Common myeloid progenitor, CD34-positive (primary cell): Measurements from ENCODE around the gene DHRS7.
A peak's percentile ranks its signal among the peaks of the same experiment; 100 is the strongest.
"Not testable (repeated sequence)": the region's sequence is repeated elsewhere in the genome, so short reads cannot be mapped to it uniquely, and the experiment has no call there.

ENCODE experiments used
- CTCF ChIA-PET: fragments of 350-600 bp; sonication (Branson Sonifier 250); formaldehyde crosslinking; loops from one replicate; lab custom pipeline; 2021; ENCODE audit warnings: antibody characterized with exemption; lab: Charles Lee
- POLR2A ChIA-PET: fragments of 350-600 bp; sonication (Branson Sonifier 250); formaldehyde crosslinking; loops from one replicate; lab custom pipeline; 2021; ENCODE audit warnings: antibody characterized with exemption; lab: Charles Lee
- DNase-seq, 3 donors: peaks; one replicate each; pipeline versions ENCODE4 v3.0.0 to v3.0.0-alpha.2; 2013
- H3K27ac ChIP-seq, 2 experiments: 1 replicate in 1 of 2; 2 replicates in 1 of 2; pipeline ENCODE4 v1.7.0; 2013; ENCODE audit warnings: inconsistent platforms in 2 of 2, low read length in 2 of 2, mild to moderate bottlenecking in 2 of 2, low read depth in 1 of 2, moderate library complexity in 1 of 2; ENCODE audit not compliant: severe bottlenecking in 2 of 2, insufficient read depth in 1 of 2, poor library complexity in 1 of 2
- H3K27me3 ChIP-seq, 5 experiments: replicated peaks in 2 of 5; 1 replicate in 3 of 5; 2 replicates in 2 of 5; pipeline versions ENCODE4 v1.6.1 to v1.7.0; 2013; ENCODE audit warnings: low read length in 4 of 5, mild to moderate bottlenecking in 2 of 5, moderate library complexity in 2 of 5, inconsistent platforms in 1 of 5; ENCODE audit not compliant: insufficient read depth in 5 of 5, control insufficient read depth in 4 of 5
- H3K36me3 ChIP-seq, 4 experiments: 1 replicate in 2 of 4; 2 replicates in 2 of 4; pipeline versions ENCODE4 v1.6.1 to v1.7.0; 2013; ENCODE audit warnings: low read length in 3 of 4, control low read depth in 1 of 4, mild to moderate bottlenecking in 1 of 4; ENCODE audit not compliant: control insufficient read depth in 4 of 4, insufficient read depth in 4 of 4
- H3K4me1 ChIP-seq, 4 experiments: 1 replicate in 3 of 4; 2 replicates in 1 of 4; pipeline versions ENCODE4 v1.6.1 to v1.7.1; 2013; ENCODE audit warnings: low read length in 3 of 4, mild to moderate bottlenecking in 3 of 4, control low read depth in 1 of 4, inconsistent platforms in 1 of 4, moderate library complexity in 1 of 4; ENCODE audit not compliant: control insufficient read depth in 4 of 4, insufficient read depth in 4 of 4; ENCODE audit errors: control extremely low read depth in 1 of 4
- H3K4me3 ChIP-seq, 7 experiments: 1 replicate in 4 of 7; 2 replicates in 3 of 7; pipeline versions ENCODE4 v1.5.1 to v1.7.0; 2013; ENCODE audit warnings: mild to moderate bottlenecking in 7 of 7, low read length in 6 of 7, moderate library complexity in 6 of 7, inconsistent platforms in 2 of 7, low read depth in 2 of 7, control low read depth in 1 of 7; ENCODE audit not compliant: insufficient read depth in 4 of 7, control insufficient read depth in 1 of 7; ENCODE audit errors: extremely low read depth in 1 of 7
- H3K9me3 ChIP-seq, 5 experiments: 1 replicate in 4 of 5; 2 replicates in 1 of 5; pipeline versions ENCODE4 v1.6.1 to v1.7.1; 2013; ENCODE audit warnings: low read length in 4 of 5, mild to moderate bottlenecking in 2 of 5, inconsistent platforms in 1 of 5, low read depth in 1 of 5, moderate library complexity in 1 of 5; ENCODE audit not compliant: control insufficient read depth in 4 of 5, insufficient read depth in 2 of 5; ENCODE audit errors: control extremely low read depth in 1 of 5
- WGBS: methylation state at CpG from one replicate; pipeline ENCODE4 v1.1.5; 2013; ENCODE audit not compliant: insufficient coverage; 5-methylcytosine and 5-hydroxymethylcytosine counted together

The DHRS7 gene

GRCh38 chr14:60111732-60112131, 53.5 kb downstream of the DHRS7 start:
- H3K27me3 ChIP-seq: no peaks in the 10 kb centered on the region
- no CpG with 5 or more reads among the region's 2 CpGs for WGBS
- H3K9me3 ChIP-seq: no peaks in the 10 kb centered on the region
- CTCF ChIA-PET: no interaction called here
- no peak overlapping the region for H3K27ac ChIP-seq
- H3K36me3 ChIP-seq: peaks cover 2 to 41% (median 22%) of the 10 kb centered on the region in 4 experiments
- H3K4me1 ChIP-seq: peaks cover 0 to 17% (median 0%) of the 10 kb centered on the region in 4 experiments
- no peak for DNase-seq
- no peak overlapping the region for H3K4me3 ChIP-seq
- POLR2A ChIA-PET: no interaction called here

GRCh38 chr14:60107477-60107876, 57.7 kb downstream of the DHRS7 start:
- DNase-seq: no peak
- no peaks in the 10 kb centered on the region for H3K9me3 ChIP-seq
- H3K27ac ChIP-seq: no peak overlapping the region
- H3K36me3 ChIP-seq: peaks cover 3 to 31% (median 11%) of the 10 kb centered on the region in 4 experiments
- ChIA-PET POLR2A (no interaction called here), CTCF (interaction anchor here (1.7 kb wide), 1 partner anchor 19 kb away, joined by 3 read pairs; no protein-coding TSS in a partner anchor)
- H3K4me1 ChIP-seq: peaks cover 0 to 17% (median 0%) of the 10 kb centered on the region in 4 experiments
- no peaks in the 10 kb centered on the region for H3K27me3 ChIP-seq
- 97% methylated on average over 3 of the region's 4 CpGs for WGBS
- H3K4me3 ChIP-seq: no peak overlapping the region

GRCh38 chr14:60106339-60106738, 58.9 kb downstream of the DHRS7 start:
- peaks cover 3 to 29% (median 11%) of the 10 kb centered on the region in 4 experiments for H3K36me3 ChIP-seq
- CTCF ChIA-PET: interaction anchor here (1.7 kb wide), 1 partner anchor 20 kb away, joined by 3 read pairs; no protein-coding TSS in a partner anchor
- no peak overlapping the region for H3K27ac ChIP-seq
- peaks cover 0 to 17% (median 0%) of the 10 kb centered on the region in 4 experiments for H3K4me1 ChIP-seq
- H3K4me3 ChIP-seq: no peak overlapping the region
- 33% methylated on average over 1 of the region's 2 CpGs for WGBS
- DNase-seq: peak in 2 of 3 donors; percentile 29 to 69
- POLR2A ChIA-PET: no interaction called here
- no peaks in the 10 kb centered on the region for H3K27me3 ChIP-seq
- H3K9me3 ChIP-seq: no peaks in the 10 kb centered on the region

GRCh38 chr14:60102389-60102788, 62.8 kb downstream of the DHRS7 start:
- Histone ChIP-seq H3K4me3 (no peak overlapping the region), H3K4me1 (no peaks in the 10 kb centered on the region), H3K27me3 (no peaks in the 10 kb centered on the region), H3K27ac (no peak overlapping the region), H3K9me3 (no peaks in the 10 kb centered on the region), H3K36me3 (peaks cover 2 to 19% (median 9%) of the 10 kb centered on the region in 4 experiments)
- DNase-seq: no peak
- POLR2A ChIA-PET: no interaction called here
- no CpG with 5 or more reads among the region's 2 CpGs for WGBS
- CTCF ChIA-PET: no interaction called here

- ChIA-PET POLR2A (no interaction called here), CTCF (no interaction called here)
- no CpG with 5 or more reads among the region's 1 CpG for WGBS
Observed at GRCh38 chr14:60101786-60102185, 63.4 kb downstream of the DHRS7 start.

GRCh38 chr14:60099855-60100254, 65.3 kb downstream of the DHRS7 start:
- H3K4me3 ChIP-seq, H3K4me1 ChIP-seq, DNase-seq, H3K27me3 ChIP-seq, H3K27ac ChIP-seq, CTCF ChIA-PET, H3K9me3 ChIP-seq: not testable (repeated sequence)
- POLR2A ChIA-PET: interaction anchor here (1.5 kb wide), 1 partner anchor 8 kb away, joined by 4 read pairs; the partner anchor contains the start of gene PCNX4
- 100% methylated on average over 5 of the region's 7 CpGs for WGBS
- peaks cover 2 to 21% (median 11%) of the 10 kb centered on the region in 4 experiments for H3K36me3 ChIP-seq

More at GRCh38 chr14:60101786-60102185, 63.4 kb downstream of the DHRS7 start:
- no peak for DNase-seq
- no peaks in the 10 kb centered on the region for H3K9me3 ChIP-seq
- H3K27ac ChIP-seq: no peak overlapping the region
- no peak overlapping the region for H3K4me3 ChIP-seq
- H3K4me1 ChIP-seq: no peaks in the 10 kb centered on the region
- peaks cover 2 to 23% (median 11%) of the 10 kb centered on the region in 4 experiments for H3K36me3 ChIP-seq
- H3K27me3 ChIP-seq: no peaks in the 10 kb centered on the region

- Histone ChIP-seq H3K27me3 (no peaks in the 10 kb centered on the region), H3K4me3 (no peak overlapping the region), H3K4me1 (peaks cover under 1 to 24% (median 13%) of the 10 kb centered on the region in 4 experiments), H3K36me3 (peaks cover 0 to 19% (median 11%) of the 10 kb centered on the region in 4 experiments), H3K9me3 (no peaks in the 10 kb centered on the region), H3K27ac (no peak overlapping the region)
- ChIA-PET CTCF (no interaction called here), POLR2A (no interaction called here)
- 100% methylated on average over 1 of the region's 6 CpGs for WGBS
- no peak for DNase-seq
Observed at GRCh38 chr14:60097974-60098373, 67.2 kb downstream of the DHRS7 start.
